GM12864 (cell line): ENCODE measurements around the gene RNF220.

Experiments used
- DNase-seq: peaks from one replicate; pipeline ENCODE4 v3.0.0-alpha.2; 2011; ENCODE audit warnings: low read depth
- H3K4me3 ChIP-seq: 2 replicates; pipeline ENCODE4 v1.5.1; 2011; ENCODE audit warnings: mild to moderate bottlenecking, low read depth, low read length, control low read depth
- CTCF ChIP-seq: IDR thresholded peaks from 2 replicates; pipeline ENCODE4 v1.5.1; 2011; ENCODE audit warnings: low read depth, mild to moderate bottlenecking, moderate library complexity, low read length, control low read depth, inconsistent platforms; ENCODE audit errors: missing control alignments

The RNF220 gene

GRCh38 chr1:44543786-44544185, 138.7 kb downstream of the RNF220 start:
- no peak for TF ChIP-seq CTCF
- no peak overlapping the region for H3K4me3 ChIP-seq
- DNase-seq: no peak

- DNase-seq: no peak
- no peak for TF ChIP-seq CTCF
Measured at GRCh38 chr1:44544960-44545359, 139.9 kb downstream of the RNF220 start.

GRCh38 chr1:44545961-44546360, 140.9 kb downstream of the RNF220 start:
- TF ChIP-seq CTCF: no peak
- H3K4me3 ChIP-seq: no peak overlapping the region
- DNase-seq: no peak

More at GRCh38 chr1:44544960-44545359, 139.9 kb downstream of the RNF220 start:
- no peak overlapping the region for H3K4me3 ChIP-seq

GRCh38 chr1:44546403-44547053, 141.5 kb downstream of the RNF220 start:
- no peak for DNase-seq
- TF ChIP-seq CTCF: peak; percentile 43

GRCh38 chr1:44547361-44547760, 142.3 kb downstream of the RNF220 start:
- no peak for TF ChIP-seq CTCF
- no peak for DNase-seq
- no peak overlapping the region for H3K4me3 ChIP-seq

More at GRCh38 chr1:44546403-44547053, 141.5 kb downstream of the RNF220 start:
- H3K4me3 ChIP-seq: no peak overlapping the region

- TF ChIP-seq CTCF: no peak
- DNase-seq: no peak
- H3K4me3 ChIP-seq: no peak overlapping the region
Measured at GRCh38 chr1:44547837-44548236, 142.8 kb downstream of the RNF220 start.

- H3K4me3 ChIP-seq: no peak overlapping the region
- no peak for DNase-seq
- no peak for TF ChIP-seq CTCF
Measured at GRCh38 chr1:44549510-44549909, 144.5 kb downstream of the RNF220 start.
